Measurements from ENCODE around the gene KIAA0753. TPM values are rescaled to one million over a fixed set of nuclear protein-coding genes. Genes with fewer than 3 reads are reported as not detected.
"Not testable (repeated sequence)": the region's sequence is repeated elsewhere in the genome, so short reads cannot be mapped to it uniquely, and the experiment has no call there.

The KIAA0753 gene
- total RNA-seq, 2 experiments from 2014 or later: 20.8 to 21.4 TPM

- ChIA-PET CTCF (interaction anchor here (1.5 kb wide), 2 partner anchors 129 to 131 kb away, joined by 3 to 4 read pairs; no protein-coding TSS in a partner anchor), POLR2A (no interaction called here)
Measured at GRCh38 chr17:6669479-6670212, 29.1 kb upstream of the KIAA0753 start.

GRCh38 chr17:6668727-6669425 is 28.4 kb upstream of the KIAA0753 start:
- CTCF ChIA-PET: interaction anchor here (1.0 to 1.5 kb wide), 3 partner anchors 130 to 241 kb away, joined by 3 to 5 read pairs (median 4); no protein-coding TSS in a partner anchor

GRCh38 chr17:6668219-6668618 is 27.7 kb upstream of the KIAA0753 start:
- ChIA-PET CTCF (interaction anchor here (1.0 to 1.5 kb wide), 2 partner anchors 132 to 242 kb away, joined by 4 to 5 read pairs; no protein-coding TSS in a partner anchor), POLR2A (no interaction called here)

More at GRCh38 chr17:6668727-6669425, 28.4 kb upstream of the KIAA0753 start:
- POLR2A ChIA-PET: no interaction called here

GRCh38 chr17:6667516-6667915 is 27.0 kb upstream of the KIAA0753 start:
- POLR2A ChIA-PET: no interaction called here
- CTCF ChIA-PET: interaction anchor here (0.7 to 1.0 kb wide), 2 partner anchors 132 to 243 kb away, joined by 3 to 5 read pairs; no protein-coding TSS in a partner anchor

- ChIA-PET POLR2A (no interaction called here), CTCF (interaction anchor here (0.7 to 1.2 kb wide), 6 partner anchors 16 to 177 kb away, joined by 3 read pairs; no protein-coding TSS in a partner anchor)
Measured at GRCh38 chr17:6666557-6666956, 26.0 kb upstream of the KIAA0753 start.

GRCh38 chr17:6666077-6666521 is 25.6 kb upstream of the KIAA0753 start:
- CTCF ChIA-PET: interaction anchor here (0.8 to 1.2 kb wide), 5 partner anchors 16 to 178 kb away, joined by 3 read pairs; no protein-coding TSS in a partner anchor
- POLR2A ChIA-PET: no interaction called here

GRCh38 chr17:6663200-6663599 is 22.7 kb upstream of the KIAA0753 start:
- CTCF ChIA-PET, POLR2A ChIA-PET: not testable (repeated sequence)

- ChIA-PET POLR2A (interaction anchor here (0.6 kb wide), 1 partner anchor 37 kb away, joined by 3 read pairs; no protein-coding TSS in a partner anchor), CTCF (interaction anchor here (0.7 to 1.2 kb wide), 2 partner anchors 10 to 249 kb away, joined by 3 read pairs; no protein-coding TSS in a partner anchor)
Measured at GRCh38 chr17:6661464-6661848, 20.9 kb upstream of the KIAA0753 start.

- ChIA-PET CTCF (interaction anchor here (0.7 kb wide), 1 partner anchor 250 kb away, joined by 3 read pairs; no protein-coding TSS in a partner anchor), POLR2A (interaction anchor here (0.6 kb wide), 1 partner anchor 38 kb away, joined by 3 read pairs; no protein-coding TSS in a partner anchor)
Measured at GRCh38 chr17:6660805-6661463, 20.4 kb upstream of the KIAA0753 start.

- ChIA-PET POLR2A (no interaction called here), CTCF (no interaction called here)
Measured at GRCh38 chr17:6660101-6660500, 19.6 kb upstream of the KIAA0753 start.

- CTCF ChIA-PET, POLR2A ChIA-PET: not testable (repeated sequence)
Measured at GRCh38 chr17:6658411-6658810, 17.9 kb upstream of the KIAA0753 start.

GRCh38 chr17:6657633-6658287 is 17.2 kb upstream of the KIAA0753 start:
- CTCF ChIA-PET: interaction anchor here (0.6 kb wide), 2 partner anchors 104 to 253 kb away, joined by 3 to 4 read pairs; no protein-coding TSS in a partner anchor
- POLR2A ChIA-PET: no interaction called here

GRCh38 chr17:6656797-6657632 is 16.5 kb upstream of the KIAA0753 start:
- CTCF ChIA-PET: interaction anchor here (0.6 kb wide), 2 partner anchors 103 to 254 kb away, joined by 3 to 4 read pairs; no protein-coding TSS in a partner anchor
- POLR2A ChIA-PET: not testable (repeated sequence)

- CTCF ChIA-PET, POLR2A ChIA-PET: not testable (repeated sequence)
Measured at GRCh38 chr17:6655732-6656361, 15.3 kb upstream of the KIAA0753 start.

GRCh38 chr17:6654841-6655731 is 14.6 kb upstream of the KIAA0753 start:
- ChIA-PET POLR2A (no interaction called here), CTCF (no interaction called here)

- ChIA-PET POLR2A (interaction anchor here (1.4 kb wide), 1 partner anchor 11 kb away, joined by 7 read pairs; no protein-coding TSS in a partner anchor), CTCF (interaction anchor here (1.0 to 1.3 kb wide), 2 partner anchors 9 to 11 kb away, joined by 3 read pairs; no protein-coding TSS in a partner anchor)
Measured at GRCh38 chr17:6651919-6652452, 11.5 kb upstream of the KIAA0753 start.
